ENCODE measurements around the gene HOXA5. TPM values are rescaled to one million over a fixed set of nuclear protein-coding genes. Genes with fewer than 3 reads are reported as not detected.
A peak's percentile ranks its signal among the peaks of the same experiment; 100 is the strongest.

HOXA5 gene
- total RNA-seq, 4 donors from 2014 or later, result 7.8 to 24.8 (median 14.7) TPM

GRCh38 chr7:27163288-27164044 lies 20.0 kb upstream of the HOXA5 start:
- Histone ChIP-seq H3K27ac (replicated peaks in 1 of 4) (no peak overlapping the region), H3K9me3 (no peaks in the 10 kb centered on the region), H3K27me3 (peaks cover 17 to 100% (median 91%) of the 10 kb centered on the region in 4 donors), H3K4me1 (peaks cover 20 to 60% (median 49%) of the 10 kb centered on the region in 4 donors), H3K4me3 (no peak overlapping the region), H3K36me3 (no peaks in the 10 kb centered on the region)
- intact Hi-C loops (cut with DNase I), result loop anchor here (5.0 kb wide), 1 partner anchor 796 kb away; no protein-coding TSS in a partner anchor
- TF ChIP-seq POLR2A (IDR thresholded peaks at IDR 0.05; ENCODE audit: low read depth), result no peak
- TF ChIP-seq, protein P1, sequence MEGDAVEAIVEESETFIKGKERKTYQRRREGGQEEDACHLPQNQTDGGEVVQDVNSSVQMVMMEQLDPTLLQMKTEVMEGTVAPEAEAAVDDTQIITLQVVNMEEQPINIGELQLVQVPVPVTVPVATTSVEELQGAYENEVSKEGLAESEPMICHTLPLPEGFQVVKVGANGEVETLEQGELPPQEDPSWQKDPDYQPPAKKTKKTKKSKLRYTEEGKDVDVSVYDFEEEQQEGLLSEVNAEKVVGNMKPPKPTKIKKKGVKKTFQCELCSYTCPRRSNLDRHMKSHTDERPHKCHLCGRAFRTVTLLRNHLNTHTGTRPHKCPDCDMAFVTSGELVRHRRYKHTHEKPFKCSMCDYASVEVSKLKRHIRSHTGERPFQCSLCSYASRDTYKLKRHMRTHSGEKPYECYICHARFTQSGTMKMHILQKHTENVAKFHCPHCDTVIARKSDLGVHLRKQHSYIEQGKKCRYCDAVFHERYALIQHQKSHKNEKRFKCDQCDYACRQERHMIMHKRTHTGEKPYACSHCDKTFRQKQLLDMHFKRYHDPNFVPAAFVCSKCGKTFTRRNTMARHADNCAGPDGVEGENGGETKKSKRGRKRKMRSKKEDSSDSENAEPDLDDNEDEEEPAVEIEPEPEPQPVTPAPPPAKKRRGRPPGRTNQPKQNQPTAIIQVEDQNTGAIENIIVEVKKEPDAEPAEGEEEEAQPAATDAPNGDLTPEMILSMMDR (IDR thresholded peaks at IDR 0.05), result no peak
- no peak for TF ChIP-seq EP300 (IDR thresholded peaks at IDR 0.05)
- no peak for TF ChIP-seq POLR2AphosphoS5 (IDR thresholded peaks at IDR 0.05)
- 52% methylated on average over 24 of the region's 24 CpGs for WGBS
- no peak for DNase-seq (ENCODE audit: extremely low spot score)

- Histone ChIP-seq H3K27ac (replicated peaks in 1 of 4) (no peak overlapping the region), H3K4me1 (peaks cover 20 to 67% (median 50%) of the 10 kb centered on the region in 4 donors), H3K36me3 (no peaks in the 10 kb centered on the region)
Measured at GRCh38 chr7:27162561-27163287, 19.2 kb upstream of the HOXA5 start.

DNA sequence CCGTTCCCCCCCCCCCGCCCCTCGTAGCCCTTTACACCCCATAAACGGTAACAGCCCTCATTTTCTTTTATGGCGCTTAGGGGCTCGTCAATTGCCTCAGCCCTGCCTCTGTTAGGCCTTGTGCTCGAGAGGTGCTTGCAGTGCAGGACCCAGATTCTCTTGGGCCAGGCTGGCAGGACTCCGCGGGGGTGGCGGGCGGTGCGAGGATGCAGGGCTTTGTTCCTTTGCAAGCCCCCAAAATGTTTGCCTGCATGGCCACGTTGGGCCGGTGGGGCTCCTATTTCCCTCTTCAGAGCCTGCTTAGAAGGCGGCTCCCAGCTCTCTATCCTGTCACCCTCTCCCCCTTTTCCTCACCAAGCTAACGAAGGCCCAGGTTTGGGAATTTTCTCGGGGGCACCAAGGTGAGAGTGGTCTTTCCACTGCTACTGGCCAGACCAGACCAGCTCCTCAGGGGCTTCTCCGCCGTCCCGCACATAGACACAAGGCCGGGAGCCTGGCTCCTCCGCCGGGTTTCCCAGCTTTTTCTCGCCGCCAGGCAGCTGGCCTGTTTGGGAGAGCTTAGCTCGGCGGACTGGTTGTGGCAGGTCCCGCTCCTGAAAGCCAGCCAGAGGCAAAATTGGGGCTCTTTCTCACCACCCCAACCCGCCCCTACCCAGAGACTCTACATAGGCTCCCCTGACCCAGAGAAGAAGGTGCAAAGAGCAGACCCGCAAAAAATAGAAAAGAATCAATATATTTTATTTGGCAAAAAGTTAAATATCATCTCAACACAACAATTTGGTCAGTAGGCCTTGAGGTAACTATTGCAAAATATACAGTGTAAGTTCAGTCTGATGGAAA lies 18.5 kb upstream of the HOXA5 start:
- 39% methylated on average over 29 of the region's 30 CpGs for WGBS
- intact Hi-C loops (cut with DNase I), result loop anchor here (5.0 kb wide), 1 partner anchor 795 kb away; no protein-coding TSS in a partner anchor
- Histone ChIP-seq H3K27me3 (peaks cover 17 to 100% (median 91%) of the 10 kb centered on the region in 4 donors), H3K27ac (replicated peaks in 1 of 4) (no peak overlapping the region), H3K36me3 (no peaks in the 10 kb centered on the region), H3K4me1 (peaks cover 20 to 69% (median 50%) of the 10 kb centered on the region in 4 donors), H3K9me3 (no peaks in the 10 kb centered on the region), H3K4me3 (peak overlapping the region in 2 of 4 donors; percentile 57 to 59)
- no peak for DNase-seq (ENCODE audit: extremely low spot score)
- TF ChIP-seq POLR2AphosphoS5 (IDR thresholded peaks at IDR 0.05) (no peak), POLR2A (IDR thresholded peaks at IDR 0.05; ENCODE audit: low read depth) (no peak), EP300 (IDR thresholded peaks at IDR 0.05) (no peak)
- TF ChIP-seq, protein P1 (IDR thresholded peaks at IDR 0.05), result no peak

More at GRCh38 chr7:27162561-27163287, 19.2 kb upstream of the HOXA5 start:
- no peak for DNase-seq (ENCODE audit: extremely low spot score)
- intact Hi-C loops (cut with DNase I), result loop anchor here (5.0 kb wide), 1 partner anchor 795 kb away; no protein-coding TSS in a partner anchor
- H3K4me3 ChIP-seq, result no peak overlapping the region
- TF ChIP-seq POLR2AphosphoS5 (IDR thresholded peaks at IDR 0.05) (no peak), POLR2A (IDR thresholded peaks at IDR 0.05; ENCODE audit: low read depth) (no peak), EP300 (IDR thresholded peaks at IDR 0.05) (no peak)
- TF ChIP-seq, protein P1 (IDR thresholded peaks at IDR 0.05), result no peak
- H3K9me3 ChIP-seq, result no peaks in the 10 kb centered on the region
- H3K27me3 ChIP-seq, result peaks cover 17 to 100% (median 91%) of the 10 kb centered on the region in 4 donors
- WGBS, result 69% methylated on average over 7 of the region's 7 CpGs

- H3K27ac ChIP-seq (replicated peaks in 1 of 4), result no peak overlapping the region
- WGBS, result 13% methylated on average over 17 of the region's 27 CpGs
- H3K4me3 ChIP-seq, result peak overlapping the region; percentile 54 to 59 (median 56)
- no peak for TF ChIP-seq POLR2AphosphoS5 (IDR thresholded peaks at IDR 0.05)
- TF ChIP-seq, protein P1 (IDR thresholded peaks at IDR 0.05), result peak in 1 of 3 experiments; percentile 4
- H3K36me3 ChIP-seq, result no peaks in the 10 kb centered on the region
- intact Hi-C loops (cut with DNase I), result loop anchor here (5.0 kb wide), 1 partner anchor 794 kb away; no protein-coding TSS in a partner anchor
- no peak for DNase-seq (ENCODE audit: extremely low spot score)
- H3K4me1 ChIP-seq, result peaks cover 23 to 69% (median 50%) of the 10 kb centered on the region in 4 donors
- H3K9me3 ChIP-seq, result no peaks in the 10 kb centered on the region
- peaks cover 20 to 100% (median 91%) of the 10 kb centered on the region in 4 donors for H3K27me3 ChIP-seq
Measured at GRCh38 chr7:27161214-27161720, 17.8 kb upstream of the HOXA5 start.

Data from esophagus muscularis mucosa (tissue), 4 donors.